CD4-positive, alpha-beta T cell treated with Interleukin-17A for 1 hour (primary cell): ENCODE measurements around the gene PIP5K1B.

Experiments
- DNase-seq: peaks from one replicate; pipeline ENCODE4 v3.0.0-alpha.2; 2020

PIP5K1B gene

DNA sequence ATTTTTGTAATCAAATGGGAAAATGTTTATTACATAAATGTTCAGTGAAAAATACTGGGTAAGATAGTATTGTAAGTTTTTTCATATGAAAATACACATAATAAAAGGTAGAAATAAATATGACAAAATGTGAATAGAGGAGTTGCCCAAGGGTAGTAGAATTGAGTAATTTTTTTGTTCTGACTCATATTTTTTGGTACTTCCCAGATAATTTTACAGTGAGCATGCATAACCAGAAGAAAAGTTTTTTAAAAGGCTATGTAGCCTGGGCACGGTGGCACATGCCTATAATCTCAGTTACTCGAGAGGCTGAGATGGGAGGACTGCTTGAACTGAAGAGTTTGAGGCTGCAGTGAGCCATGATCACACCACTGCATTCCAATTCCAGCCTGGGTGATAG lies 116.9 kb downstream of the PIP5K1B start:
- no peak for DNase-seq

GRCh38 chr9:68822596-68823165 lies 117.6 kb downstream of the PIP5K1B start:
- no peak for DNase-seq

DNA sequence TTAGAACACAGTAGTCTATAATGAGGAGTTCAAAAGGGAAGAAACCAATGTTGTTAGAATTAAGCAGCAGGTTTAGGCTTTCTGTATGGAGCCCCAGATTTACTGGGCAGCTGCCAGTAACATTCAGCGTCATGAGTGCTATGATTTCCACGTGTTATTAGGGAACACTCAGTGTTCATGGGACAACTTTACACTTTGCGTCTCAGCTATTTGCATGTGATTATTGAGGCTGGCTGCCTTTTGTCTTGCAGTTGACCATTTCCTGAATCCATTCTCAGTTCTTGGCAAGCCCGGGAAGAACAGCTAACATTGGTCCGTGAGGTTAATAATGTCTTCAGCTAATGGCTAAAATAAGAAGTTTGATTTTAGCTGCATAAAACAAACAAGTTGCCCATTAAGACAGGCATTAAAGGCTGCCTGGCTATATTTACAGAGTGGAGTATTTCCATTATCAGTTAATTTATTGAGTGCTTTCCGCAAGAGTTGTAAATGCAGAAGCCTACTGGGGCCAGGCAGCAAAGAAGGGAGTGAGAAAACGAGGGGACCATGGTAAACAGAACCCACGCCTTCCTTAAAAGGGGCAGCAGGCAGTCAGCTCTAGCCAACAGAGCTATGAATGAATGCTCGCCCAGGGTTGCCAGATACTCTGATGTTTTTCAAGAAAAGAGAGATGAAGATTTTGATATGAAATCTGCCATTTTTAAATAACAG lies 120.9 kb downstream of the PIP5K1B start:
- no peak for DNase-seq

- no peak for DNase-seq
Measured at GRCh38 chr9:68827837-68828744, 123.1 kb downstream of the PIP5K1B start.

- no peak for DNase-seq
Measured at GRCh38 chr9:68832101-68832500, 127.1 kb downstream of the PIP5K1B start.

DNA sequence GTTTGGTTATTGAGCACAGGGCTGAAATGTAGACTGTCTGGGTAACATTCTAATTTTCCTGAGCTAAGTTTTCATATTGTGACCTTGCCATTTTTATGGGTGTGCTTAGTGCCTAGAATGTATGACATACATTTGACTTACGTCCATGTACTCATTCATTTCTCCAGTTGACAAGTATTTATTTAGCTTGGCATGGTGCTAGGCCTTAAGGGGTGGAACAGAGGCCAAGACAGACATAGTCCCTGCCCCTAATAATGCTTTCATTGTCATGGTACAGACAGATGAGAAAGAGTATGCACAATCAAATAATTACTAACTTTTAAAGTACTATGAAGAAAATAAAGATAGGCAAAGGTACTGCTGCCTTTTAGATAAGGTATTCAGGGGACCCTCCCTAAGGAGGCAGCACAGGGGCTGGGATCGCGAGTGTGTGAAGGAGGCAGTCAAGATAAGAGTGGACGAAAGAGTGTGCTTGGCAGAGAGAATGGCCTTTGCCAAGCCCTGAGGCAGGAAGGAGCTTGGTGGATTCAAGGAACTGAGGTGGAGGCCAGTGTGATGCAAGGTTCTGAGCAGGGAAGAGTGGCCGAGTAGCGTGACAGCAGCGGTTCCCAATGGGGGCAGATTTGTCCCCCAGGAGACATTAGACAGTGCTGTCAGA lies 128.0 kb downstream of the PIP5K1B start:
- no peak for DNase-seq

GRCh38 chr9:68834931-68835520 lies 130.0 kb downstream of the PIP5K1B start:
- no peak for DNase-seq

DNA sequence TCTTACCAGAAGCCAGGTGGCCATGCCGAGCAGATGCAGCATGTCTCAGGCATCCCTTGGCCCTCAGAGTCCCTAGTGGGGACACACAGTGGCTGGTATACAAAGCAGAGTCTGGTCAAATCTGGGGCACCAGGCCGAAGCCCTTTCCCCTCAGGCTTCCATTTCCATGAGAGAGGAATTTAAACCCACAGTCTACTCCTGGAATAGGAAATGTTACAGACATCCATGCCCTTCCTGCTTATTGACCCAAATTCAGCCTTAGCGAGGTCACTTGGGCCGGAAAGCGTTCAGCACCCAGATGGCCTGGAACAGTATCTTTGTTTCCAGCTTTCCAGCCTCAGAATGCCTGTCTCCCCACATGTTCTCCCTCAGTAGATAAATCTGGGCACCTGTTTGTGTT lies 131.7 kb downstream of the PIP5K1B start:
- no peak for DNase-seq

DNA sequence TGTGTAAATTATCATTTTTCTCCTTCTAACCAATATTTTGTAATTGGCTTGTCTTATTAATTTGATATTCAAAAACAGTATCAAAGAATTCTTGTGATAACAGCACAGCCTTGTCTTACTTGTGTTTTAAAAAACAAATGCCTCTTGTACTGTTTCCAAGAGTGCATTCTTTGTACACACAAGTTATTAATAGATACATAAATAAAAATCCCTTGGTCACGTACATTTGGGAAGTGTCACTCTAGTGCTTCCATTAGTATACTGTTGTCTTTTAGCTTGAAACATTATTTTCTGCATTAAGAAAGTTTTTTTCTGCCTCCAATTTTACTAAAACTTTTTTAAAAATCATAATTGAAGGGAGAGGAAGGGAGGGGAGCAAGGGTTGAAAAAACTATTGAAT lies 133.2 kb downstream of the PIP5K1B start:
- DNase-seq = no peak

- no peak for DNase-seq
Measured at GRCh38 chr9:68841276-68842052, 136.4 kb downstream of the PIP5K1B start.

- DNase-seq = no peak
Measured at GRCh38 chr9:68842568-68842967, 137.5 kb downstream of the PIP5K1B start.

- no peak for DNase-seq
Measured at GRCh38 chr9:68843239-68843638, 138.2 kb downstream of the PIP5K1B start.

DNA sequence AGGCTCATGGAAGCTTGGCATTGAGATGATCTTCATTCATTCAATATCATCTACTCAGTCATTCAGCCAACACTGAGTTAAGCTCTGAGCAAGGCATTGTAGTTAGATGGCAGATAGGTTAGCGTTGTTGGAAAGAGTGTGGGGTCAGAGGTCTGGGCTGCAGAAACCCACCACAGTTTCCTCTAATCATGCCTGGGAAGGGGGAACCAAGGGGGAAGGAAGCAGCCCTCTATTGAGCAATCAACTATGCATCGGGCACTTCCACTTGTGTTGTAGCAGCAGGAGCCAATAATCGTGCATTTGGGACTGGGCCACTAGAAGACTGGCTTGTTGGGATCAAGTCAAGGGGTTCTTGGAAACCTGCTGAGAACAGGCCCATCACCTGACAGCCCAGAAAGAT lies 139.1 kb downstream of the PIP5K1B start:
- no peak for DNase-seq

DNA sequence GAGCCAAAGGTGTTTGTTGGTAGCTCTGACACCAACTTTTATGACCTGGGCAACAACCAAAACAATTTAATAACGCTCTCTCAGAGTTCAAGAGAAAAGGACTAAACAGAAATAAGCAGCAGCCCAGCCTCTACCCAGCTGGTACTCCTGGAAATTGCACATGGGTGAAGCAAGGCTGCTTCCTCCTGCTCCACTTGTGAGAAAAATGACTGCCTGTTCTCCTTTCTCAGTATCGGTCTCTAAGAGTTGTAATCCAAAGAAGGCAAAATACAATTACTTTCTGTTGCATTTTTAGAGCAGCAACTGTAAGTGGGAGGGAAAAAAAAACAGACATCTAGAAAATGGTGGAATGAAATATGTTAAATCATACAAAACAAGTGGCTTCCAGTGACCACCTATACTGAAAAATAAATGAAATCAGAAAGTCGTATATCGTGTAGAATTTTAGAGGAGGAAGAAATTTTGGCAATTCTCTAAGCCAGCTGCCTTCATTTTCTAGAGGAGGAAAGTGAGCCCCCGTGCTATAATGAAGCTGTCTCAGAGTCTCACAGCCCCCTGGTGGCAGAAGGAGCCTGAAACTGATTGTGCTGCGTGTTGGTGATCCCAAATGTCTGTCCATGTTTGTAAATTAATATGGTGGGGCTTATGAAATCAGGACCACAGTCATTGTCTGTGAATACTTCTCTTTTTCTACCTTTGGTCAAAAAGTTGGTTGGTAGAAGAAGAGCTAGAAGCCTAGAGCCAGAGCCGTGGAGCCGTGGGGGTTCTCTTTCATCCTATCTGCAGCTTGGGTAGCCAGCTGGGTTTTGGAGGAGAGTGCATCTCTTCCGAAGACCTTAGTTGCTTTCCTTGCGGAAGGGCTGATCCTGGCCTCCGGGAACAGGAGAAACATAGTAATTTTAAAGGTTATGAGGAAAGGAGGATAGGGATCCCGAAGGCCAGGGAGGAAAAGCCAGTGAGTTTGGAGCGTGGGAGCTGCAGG lies 139.9 kb downstream of the PIP5K1B start:
- peak; percentile 17 for DNase-seq

GRCh38 chr9:68847765-68848164 lies 142.7 kb downstream of the PIP5K1B start:
- no peak for DNase-seq

DNA sequence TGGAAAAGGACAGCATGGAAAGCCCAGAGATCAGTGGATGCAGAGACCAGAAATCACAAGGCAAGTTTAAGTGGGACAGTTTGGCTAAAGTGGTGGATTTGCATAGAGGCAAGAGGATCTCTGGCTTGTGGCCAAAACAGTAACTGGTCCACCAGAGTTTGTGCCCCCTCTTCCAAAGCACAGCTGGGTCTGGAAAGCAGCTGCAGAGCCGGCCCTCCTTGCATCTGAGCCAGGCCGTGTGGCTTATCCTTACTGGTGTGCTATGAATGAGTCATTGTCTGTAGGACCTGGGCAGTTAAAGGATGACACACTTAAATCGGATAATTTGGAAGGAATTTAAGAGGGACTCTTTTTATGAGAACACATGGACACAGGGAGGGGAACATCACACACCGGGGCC lies 146.6 kb downstream of the PIP5K1B start:
- no peak for DNase-seq

DNA sequence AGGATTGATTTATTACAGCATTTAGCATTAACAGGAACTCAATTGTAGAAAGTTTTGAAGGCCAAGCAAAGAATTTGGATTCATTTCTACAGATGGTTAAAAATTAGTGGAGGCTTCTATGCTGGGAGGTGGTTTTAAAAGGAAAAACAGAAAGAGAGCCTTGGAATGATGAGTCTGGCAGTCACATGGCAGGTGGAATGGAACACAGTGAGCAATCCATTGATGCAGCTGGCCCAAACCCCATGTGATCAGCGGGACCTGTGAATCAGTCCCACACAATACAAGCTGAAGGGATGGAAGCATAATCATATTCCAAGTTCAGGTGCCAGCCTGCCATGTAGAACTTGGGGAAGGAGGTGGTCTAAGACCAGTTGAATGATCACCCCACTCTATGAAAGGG lies 147.9 kb downstream of the PIP5K1B start:
- no peak for DNase-seq

GRCh38 chr9:68859347-68859746 lies 154.3 kb downstream of the PIP5K1B start:
- DNase-seq = no peak

GRCh38 chr9:68860419-68860818 lies 155.4 kb downstream of the PIP5K1B start:
- no peak for DNase-seq

GRCh38 chr9:68861436-68861835 lies 156.4 kb downstream of the PIP5K1B start:
- no peak for DNase-seq

DNA sequence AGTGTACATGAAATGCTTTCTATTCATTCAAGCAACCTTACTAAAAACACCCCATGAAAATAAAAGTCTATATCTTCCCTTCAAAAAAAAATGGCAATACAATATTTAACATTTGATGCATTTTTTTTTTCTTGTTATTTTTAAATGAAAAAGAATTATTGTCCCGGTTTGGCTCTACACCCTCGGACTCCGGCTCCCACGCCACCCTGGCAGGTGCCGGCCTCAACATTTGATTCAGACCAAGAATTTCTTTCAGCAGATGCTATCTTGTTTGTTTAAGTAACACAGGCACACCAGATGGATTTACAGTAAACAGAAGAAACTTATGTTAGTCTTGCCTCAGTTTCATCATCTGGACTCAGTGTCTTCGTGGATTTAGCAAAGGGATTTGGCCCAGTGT lies 162.0 kb downstream of the PIP5K1B start:
- no peak for DNase-seq
